AG20443 (cell line): ENCODE results near the gene GNAZ.

Experiments used
- DNase-seq: peaks from one replicate; pipeline ENCODE4 v3.0.0; 2012; ENCODE audit warnings: low spot score, mixed read lengths

GNAZ gene

DNA sequence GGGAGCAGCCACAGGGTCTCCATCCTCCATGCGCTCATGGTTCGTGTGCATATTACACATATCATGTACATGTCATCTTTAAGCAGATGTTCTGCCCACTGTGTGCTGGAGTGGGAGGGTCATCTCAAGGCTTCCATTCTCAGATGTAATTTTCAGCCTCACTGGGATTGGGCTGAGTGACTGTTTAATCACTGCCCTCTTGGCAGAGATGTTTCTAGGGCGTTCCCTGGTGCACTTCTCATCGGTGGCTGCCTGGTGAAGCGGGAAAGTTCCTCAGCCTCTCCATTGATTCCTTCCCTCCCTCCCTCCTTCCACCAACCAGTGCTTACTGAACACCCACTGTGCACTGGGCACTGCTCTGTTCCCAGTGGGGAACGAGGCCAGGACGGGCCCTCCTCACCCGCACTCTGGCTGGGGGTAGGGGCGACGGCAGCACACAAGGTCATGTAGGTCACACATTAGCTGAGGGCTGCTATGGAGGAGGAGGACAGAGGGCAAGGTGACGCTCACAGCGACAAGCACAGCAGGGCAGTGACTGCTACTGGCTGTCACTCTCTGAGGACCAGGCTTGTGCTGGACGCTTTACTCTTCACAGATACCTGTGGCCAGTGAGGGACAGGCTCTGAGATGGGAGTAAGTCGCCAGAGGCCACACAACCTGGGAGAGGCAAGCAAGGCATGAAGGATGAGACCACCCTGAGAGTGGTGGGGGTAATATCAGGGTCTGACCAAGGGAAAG lies 22.9 kb downstream of the GNAZ start:
- DNase-seq: no peak

DNA sequence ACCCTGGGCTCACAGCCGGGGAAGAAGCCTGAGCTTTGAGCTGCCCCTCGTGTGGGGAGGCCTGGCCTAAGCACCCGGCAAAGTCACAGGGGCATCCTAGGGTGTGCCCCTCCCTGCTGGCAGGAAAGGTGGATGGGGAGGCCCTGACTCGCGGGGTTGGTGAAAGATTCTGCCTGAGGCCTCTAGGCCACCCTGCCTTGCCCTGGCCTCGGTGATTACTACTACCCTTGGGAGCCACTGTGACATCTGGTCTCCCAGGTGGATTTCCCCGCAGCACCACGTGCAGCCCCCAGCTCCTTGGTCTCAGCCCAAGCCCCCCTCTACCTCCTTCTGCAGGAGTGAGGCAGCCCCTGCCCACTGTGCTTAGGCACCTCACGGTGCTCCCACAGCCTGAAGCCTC lies 23.9 kb downstream of the GNAZ start:
- no peak for DNase-seq

DNA sequence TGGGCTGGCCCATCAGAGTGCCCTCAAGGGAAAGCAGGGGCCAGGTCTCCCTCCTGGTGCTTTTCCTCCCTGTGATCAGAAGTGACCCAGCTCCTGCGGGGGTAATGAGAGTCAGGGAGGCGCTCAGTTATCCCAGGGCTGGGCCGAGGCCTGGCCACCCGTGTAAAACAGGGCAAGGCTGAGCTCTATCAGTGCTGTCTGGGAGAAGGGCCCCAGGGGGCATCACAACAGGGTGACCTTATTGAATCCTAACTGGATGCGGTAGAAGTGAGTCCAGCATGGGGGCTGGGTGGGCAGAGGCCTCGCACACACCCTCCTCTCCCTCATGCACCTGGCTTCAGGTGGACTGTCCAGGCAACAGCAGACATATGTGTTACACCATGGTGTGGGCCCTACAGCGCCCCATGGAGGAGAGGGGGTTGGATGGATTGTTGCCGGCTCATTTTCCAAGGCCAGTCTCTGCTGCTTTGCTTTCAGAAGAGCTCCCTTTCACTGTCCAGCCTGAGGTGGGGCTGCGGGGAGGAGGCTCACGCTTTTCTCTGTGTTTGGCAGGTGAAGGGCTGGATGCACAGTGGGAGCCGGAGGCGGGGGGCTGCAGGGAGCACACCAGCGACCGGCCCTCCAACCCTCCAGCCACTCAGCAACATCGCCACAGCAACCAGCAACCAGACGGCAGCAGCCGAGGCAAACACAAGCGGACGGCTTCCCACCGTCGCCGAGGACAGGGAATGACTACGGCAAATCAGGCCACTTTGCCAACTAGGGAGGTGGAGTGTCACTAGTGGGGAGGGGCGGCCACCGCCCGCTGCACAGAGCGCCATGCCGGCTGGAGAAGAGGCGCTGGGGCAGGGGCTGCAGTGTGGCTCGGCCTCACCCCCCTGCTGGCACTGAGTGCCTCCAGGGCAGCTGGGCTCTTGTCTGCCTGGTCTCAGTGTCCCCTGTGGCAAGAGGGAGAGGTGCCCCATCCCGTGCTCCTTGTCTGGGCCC lies 24.7 kb downstream of the GNAZ start:
- DNase-seq: no peak

DNA sequence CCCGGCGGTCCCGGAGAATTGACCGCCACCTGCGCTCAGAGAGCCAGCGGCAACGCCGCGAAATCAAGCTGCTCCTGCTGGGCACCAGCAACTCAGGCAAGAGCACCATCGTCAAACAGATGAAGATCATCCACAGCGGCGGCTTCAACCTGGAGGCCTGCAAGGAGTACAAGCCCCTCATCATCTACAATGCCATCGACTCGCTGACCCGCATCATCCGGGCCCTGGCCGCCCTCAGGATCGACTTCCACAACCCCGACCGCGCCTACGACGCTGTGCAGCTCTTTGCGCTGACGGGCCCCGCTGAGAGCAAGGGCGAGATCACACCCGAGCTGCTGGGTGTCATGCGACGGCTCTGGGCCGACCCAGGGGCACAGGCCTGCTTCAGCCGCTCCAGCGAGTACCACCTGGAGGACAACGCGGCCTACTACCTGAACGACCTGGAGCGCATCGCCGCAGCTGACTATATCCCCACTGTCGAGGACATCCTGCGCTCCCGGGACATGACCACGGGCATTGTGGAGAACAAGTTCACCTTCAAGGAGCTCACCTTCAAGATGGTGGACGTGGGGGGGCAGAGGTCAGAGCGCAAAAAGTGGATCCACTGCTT lies 25.5 kb downstream of the GNAZ start:
- DNase-seq: no peak

DNA sequence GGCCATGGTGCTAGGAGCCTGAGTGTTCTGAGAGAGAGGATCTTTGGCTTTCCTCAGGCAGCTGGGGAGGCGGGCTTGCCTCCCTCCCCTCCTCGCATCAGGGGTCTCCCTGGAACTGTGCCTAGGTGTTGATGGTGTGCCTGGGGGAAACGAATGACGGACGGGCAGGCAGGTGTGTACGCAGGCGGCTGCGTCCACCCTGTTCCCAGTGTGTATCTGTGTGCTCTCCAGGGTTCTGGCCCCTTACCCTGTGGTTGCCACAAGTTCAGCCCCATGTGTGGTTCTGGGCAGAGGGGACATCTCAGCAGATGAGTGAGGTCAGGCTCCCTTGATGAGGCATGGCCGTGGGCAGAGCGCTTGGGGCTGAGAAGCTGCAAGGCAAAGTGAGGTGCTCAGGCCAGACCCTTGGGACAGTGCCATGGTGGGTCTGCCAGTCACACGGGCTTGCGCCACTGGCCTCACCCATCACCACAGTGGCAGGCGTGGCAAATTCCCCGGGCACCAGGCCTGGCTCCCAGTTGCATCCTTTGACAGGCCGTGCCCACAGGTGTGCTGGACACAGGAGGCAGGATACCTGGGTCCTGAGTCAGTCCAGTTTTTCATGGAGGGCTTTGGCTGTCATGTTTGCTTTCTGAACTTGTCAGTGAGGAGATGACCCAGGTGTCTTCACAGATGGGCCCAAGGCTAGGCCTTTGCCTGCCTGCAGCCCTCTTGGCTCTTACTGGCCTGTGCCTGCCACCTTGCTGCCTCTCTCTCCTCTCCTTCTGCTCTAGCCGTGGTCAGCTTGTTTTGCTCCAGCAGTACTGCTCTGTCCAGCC lies 27.3 kb downstream of the GNAZ start:
- no peak for DNase-seq

DNA sequence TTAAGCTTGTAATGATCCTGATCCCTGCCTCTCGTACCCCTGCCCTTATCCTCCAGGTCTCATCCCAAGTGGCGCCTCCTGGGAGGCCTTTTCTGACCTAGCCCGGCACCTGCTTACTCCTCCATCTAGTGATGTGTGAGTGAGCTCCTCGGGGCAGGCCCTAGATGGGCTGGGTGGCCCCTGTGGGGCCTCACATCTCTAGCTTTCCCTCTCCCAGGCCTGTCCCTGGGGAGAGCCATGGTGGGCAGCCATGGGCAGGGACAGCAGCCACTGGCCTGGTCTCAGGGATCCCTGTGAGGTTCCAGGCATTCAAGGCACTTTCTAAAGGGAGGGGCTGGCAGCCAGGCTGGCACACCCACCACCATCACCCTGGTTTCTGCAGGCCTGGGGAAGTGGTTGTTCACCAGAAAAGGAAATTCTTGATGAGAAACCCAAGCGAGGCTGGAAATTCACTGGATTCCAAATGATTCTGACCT lies 27.9 kb downstream of the GNAZ start:
- DNase-seq: no peak

DNA sequence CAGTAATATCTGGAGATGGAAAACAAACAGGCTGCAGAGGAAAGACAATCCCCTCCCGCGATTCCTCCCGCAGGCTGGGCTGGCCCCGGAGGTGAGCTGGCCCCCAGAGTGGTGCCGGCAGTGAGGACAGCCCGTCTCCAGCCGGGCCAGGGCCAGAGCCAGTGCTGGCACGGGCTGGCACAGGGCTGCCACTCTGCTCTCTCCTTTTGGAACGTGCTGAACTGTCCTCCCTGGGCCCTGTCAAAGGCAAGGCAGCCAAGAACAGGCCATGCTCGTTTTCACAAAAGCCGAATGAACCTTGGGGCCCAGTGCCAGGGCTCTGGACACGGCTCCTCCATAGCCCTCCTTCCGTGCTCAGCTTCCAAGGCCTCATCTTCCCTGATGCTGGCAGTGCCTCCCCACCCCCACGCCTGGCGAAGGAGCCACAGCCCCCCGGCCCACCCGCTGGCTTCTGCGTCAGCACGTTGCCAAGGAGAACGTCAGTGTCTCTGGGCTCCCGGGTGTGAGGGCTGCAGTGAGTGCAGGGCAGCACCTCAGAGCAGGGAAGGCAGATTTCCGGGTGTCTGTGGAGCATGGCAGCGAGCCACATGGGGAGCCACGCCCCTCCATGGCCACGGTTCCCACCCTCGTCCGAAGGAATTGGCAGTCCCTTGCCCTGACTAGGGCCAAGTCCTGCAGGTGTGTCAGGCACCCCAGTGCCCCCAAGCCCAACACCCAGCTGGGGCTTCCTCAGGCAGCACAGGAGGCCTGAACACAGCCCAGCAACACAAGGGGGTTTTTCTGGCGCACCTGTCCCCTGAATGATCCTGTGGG lies 28.6 kb downstream of the GNAZ start:
- no peak for DNase-seq

DNA sequence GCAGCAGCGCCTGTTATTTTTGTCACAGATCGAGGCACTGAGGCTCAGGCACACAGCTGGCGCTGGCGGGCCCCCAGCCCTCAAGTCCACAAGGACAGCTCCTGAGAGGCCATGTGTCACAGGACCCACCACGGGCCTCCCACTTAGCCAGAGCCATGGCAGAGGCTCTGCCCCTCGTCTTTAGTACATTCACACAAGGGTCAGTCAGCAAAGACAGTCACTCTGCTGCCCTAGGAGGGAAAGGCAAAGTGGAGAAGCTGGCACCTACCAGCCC lies 29.1 kb downstream of the GNAZ start:
- DNase-seq: no peak

GRCh38 chr22:23100124-23100801 lies 29.9 kb downstream of the GNAZ start:
- DNase-seq: no peak

DNA sequence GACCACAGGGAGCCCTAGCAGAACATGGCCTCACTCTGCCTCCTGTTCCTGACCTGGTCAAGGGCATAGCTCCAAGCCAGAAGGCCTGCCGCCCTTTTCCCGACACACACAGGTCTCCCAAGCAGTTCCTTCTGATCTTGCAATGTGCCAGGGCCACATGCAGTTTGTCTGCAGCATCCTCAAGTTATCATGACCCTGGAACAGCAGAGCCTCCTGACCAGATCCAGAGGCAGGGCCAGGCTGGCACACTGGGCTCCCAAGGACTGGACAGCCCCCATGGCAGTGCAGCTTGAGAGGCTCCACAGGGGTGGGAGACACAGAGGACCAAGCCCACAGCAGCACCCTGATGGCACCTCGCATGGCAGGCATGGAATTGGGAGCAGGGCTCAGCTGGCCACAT lies 31.2 kb downstream of the GNAZ start:
- no peak for DNase-seq

DNA sequence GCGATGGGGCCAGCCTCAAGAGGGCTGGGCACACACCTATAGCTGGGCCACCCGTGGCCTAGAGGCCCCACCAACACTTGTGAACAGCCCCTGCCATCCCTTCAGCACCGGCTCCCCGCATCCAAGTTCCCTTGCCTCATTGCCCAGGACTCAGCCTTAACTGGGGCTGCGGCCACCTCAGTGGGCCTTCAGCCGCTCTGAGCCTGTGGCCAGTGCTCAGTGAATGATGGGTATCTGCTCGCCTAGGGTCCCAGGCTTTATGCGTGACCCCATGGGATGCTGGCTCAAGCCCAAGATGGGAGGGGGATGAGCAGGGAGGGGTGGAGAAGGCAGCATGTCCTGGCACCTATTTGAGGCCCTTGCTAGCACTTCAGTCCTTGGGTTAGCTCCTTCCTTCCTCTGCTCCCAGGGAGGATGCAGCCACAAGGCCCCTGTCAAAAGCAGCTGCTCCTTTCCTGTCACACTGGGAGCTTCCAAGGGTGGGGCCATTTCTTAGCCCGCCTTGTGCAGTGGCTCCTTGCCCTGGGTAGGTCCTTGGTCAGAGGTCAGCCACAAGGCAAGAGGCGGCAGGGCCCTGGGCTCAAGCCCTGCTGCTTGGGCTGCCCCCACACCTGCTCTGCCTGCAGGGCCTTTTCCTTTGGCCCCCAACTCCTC lies 31.8 kb downstream of the GNAZ start:
- DNase-seq: no peak

DNA sequence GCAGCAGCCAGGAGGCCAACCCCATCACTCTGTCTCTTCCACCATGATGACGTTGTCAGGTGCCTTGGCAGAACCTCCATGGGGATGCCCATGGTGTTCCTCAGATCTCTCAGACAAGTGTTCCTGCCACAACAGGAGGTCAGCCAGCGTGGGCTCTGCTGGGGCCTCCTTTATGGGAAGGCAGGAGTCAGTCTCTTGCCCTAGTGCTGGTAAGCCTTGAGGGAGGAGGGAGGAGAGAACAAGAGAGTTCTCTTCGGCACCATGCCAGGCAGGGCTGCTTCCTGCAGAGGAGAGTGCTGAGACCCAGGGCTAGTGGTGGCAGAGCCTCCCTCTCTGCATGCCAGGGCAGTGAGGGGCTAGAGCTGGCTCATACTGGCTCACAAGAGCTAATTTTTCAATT lies 32.5 kb downstream of the GNAZ start:
- no peak for DNase-seq

- DNase-seq: no peak
Measured at GRCh38 chr22:23103199-23103954, 33.1 kb downstream of the GNAZ start.

DNA sequence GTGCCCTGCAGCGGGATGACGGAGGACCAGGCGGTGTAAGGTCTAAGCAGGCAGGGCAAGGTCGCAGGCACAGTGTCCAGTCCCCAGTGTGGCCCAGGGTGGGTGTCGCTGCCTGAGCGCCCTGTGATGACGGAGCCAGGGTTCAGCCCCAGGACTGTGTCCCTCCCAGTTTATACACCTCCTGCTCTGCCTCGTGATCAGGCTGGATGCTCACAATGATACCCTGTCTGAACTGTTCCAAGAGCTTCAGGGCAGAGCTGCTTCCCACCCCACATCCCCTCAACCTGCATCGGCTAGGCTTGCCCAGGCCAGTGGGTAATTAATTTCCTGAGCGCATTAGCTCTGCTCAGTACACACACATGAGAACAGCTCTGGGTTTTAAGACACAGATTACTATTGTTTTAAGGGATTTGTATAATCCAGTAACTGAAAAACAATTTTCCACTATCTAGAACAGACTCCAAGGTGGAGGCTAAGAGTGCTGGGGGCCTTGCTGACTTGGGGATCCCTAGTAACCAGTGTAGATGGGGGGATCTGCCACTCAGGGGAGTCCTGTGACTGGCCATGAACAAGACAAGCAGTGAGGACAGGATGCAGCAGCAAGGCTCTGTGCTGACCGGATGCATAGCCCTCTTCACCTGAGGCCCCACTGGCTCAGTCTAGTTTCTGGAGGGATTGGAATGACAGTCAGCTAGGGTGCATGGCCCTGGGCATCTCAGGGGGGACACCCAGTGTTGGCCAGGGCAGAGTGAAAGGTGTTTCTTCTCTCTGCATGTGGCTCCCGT lies 34.1 kb downstream of the GNAZ start:
- no peak for DNase-seq

DNA sequence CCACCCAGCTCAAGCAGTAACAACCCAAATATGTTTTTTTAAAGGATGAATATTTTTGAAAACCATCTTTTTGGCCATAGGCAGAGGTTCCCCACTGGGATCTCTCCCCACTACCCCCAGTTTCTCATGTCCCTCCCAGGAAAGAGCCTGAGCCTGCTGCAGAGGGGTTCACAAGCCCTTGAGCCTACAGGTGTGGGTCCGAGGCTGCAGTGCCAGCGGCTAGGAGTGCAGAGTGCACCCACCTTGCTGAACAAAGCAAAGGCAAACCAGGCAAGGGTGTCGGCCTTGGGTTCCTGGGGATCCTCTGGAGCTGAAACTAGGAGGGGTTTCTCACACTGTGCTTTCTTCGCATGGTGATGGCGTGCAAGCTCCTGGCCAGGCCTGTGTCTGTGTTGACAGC lies 35.0 kb downstream of the GNAZ start:
- DNase-seq: no peak

DNA sequence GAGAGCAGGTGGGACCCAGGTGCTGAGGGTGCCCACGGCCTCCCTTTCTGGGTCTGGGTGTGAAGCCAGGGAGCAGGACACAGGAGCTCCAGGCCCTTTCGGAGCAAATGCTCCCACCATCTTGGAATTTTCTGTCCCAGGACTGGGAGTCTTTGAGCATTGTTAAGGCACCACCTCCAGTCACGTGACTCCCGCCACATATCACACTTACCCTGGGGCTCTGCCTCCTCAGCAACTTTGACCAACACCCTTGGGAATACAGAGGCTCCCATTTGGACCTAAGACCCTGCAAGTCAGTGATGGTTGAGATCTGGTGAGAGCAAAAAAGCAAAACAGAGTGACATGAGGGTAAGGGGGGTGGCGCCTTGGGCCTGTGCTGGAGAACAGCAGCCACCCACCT lies 35.6 kb downstream of the GNAZ start:
- no peak for DNase-seq

DNA sequence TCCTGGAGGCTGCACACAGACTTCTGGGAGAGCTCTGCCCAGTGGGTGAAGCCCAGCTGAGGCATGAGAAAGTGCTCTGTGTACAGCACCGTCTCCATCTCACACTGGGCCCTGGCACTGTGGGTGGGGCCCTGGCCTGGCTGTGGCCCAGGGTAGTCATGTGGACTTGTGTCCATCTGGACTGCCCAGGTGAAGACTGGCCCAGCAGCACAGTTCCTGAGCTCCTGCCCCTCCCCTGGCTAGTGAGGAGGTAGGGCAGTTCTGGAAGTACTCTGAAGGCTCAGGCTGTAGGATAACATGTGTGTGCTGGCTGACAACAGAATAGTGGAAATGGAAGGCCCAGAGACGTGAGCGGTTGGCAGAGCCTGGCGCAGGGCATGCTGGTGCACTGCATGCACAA lies 36.0 kb downstream of the GNAZ start:
- no peak for DNase-seq

DNA sequence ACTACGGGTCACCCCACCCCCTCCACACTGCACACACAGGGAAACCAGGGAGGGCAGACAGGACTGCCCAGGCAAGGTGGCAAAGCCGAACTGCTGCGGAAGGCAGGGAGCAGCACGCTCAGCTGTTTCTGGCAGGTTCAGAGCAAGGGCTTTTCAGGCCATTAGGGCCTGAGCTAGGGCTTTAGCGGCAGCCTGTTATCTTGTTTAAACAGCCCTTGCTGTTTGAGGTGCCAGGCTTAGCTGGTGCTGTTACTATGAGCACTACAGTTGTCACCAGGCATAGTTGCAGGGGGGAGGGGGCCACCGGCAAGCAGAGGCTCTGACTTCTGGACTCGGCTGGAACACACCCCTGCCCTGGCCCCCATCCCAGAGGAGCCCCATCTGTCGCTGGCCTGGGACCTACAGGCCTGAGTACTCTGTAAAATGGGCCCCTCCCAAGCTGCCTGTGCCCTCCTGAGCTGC lies 36.6 kb downstream of the GNAZ start:
- no peak for DNase-seq
